Bone marrow (tissue), 2 donors: ENCODE data around the gene TMEM184C.

Experiments used
- DNase-seq, 2 donors: peaks; one replicate each; lab custom pipeline; 2025; lab: John Stamatoyannopoulos, UW

TMEM184C gene

GRCh38 chr4:147655639-147656038 lies 38.4 kb downstream of the TMEM184C start:
- no peak for DNase-seq

- DNase-seq = no peak
Measured at GRCh38 chr4:147658501-147658900, 41.3 kb downstream of the TMEM184C start.

- no peak for DNase-seq
Measured at GRCh38 chr4:147674073-147674472, 56.9 kb downstream of the TMEM184C start.

GRCh38 chr4:147674496-147674895 lies 57.3 kb downstream of the TMEM184C start:
- no peak for DNase-seq

- DNase-seq = no peak
Measured at GRCh38 chr4:147678106-147678505, 60.9 kb downstream of the TMEM184C start.

- DNase-seq = no peak
Measured at GRCh38 chr4:147678796-147679549, 61.8 kb downstream of the TMEM184C start.

- DNase-seq = no peak
Measured at GRCh38 chr4:147682755-147683154, 65.6 kb downstream of the TMEM184C start.

GRCh38 chr4:147683188-147683591 lies 66.0 kb downstream of the TMEM184C start:
- DNase-seq = no peak

GRCh38 chr4:147683717-147684700 lies 66.8 kb downstream of the TMEM184C start, which contains the start of gene PRMT9:
Gene PRMT9 (minus strand): TSS chr4:147684163. CDS start chr4:147683987, 176 bp downstream.
- peak; percentile 53 to 84 for DNase-seq

- DNase-seq = no peak
Measured at GRCh38 chr4:147689067-147689466, 71.9 kb downstream of the TMEM184C start.

- DNase-seq = no peak
Measured at GRCh38 chr4:147691820-147692219, 74.6 kb downstream of the TMEM184C start.

- DNase-seq = no peak
Measured at GRCh38 chr4:147693218-147693617, 76.0 kb downstream of the TMEM184C start.

GRCh38 chr4:147696866-147697265 lies 79.7 kb downstream of the TMEM184C start:
- DNase-seq = no peak

GRCh38 chr4:147704846-147705245 lies 87.6 kb downstream of the TMEM184C start:
- DNase-seq = no peak

- DNase-seq = peak in 1 of 2 donors; percentile 15
Measured at GRCh38 chr4:147707892-147708672, 90.9 kb downstream of the TMEM184C start.

- no peak for DNase-seq
Measured at GRCh38 chr4:147709999-147710398, 92.8 kb downstream of the TMEM184C start.

- DNase-seq = no peak
Measured at GRCh38 chr4:147714575-147715401, 97.6 kb downstream of the TMEM184C start.

GRCh38 chr4:147717878-147718277 lies 100.7 kb downstream of the TMEM184C start:
- no peak for DNase-seq
